DOHH2 (cell line): Measurements from ENCODE around the gene GFPT2.

ENCODE experiments used
- EZH2phosphoT487 ChIP-seq: fragments of 200-600 bp; sonication (generic); IDR thresholded peaks from 2 replicates; pipeline ENCODE4 v1.6.1; 2017; ENCODE audit warnings: borderline replicate concordance, mild to moderate bottlenecking, antibody characterized with exemption, low read length, moderate library complexity, mixed read lengths
- TF ChIP-seq, protein P1 (sequence below): fragments of 200-600 bp; sonication (generic); IDR thresholded peaks from one replicate; pipeline ENCODE4 v1.5.1; 2014; ENCODE audit warnings: antibody characterized with exemption, mild to moderate bottlenecking, low read depth, low read length; ENCODE audit not compliant: poor library complexity, severe bottlenecking

DNA sequence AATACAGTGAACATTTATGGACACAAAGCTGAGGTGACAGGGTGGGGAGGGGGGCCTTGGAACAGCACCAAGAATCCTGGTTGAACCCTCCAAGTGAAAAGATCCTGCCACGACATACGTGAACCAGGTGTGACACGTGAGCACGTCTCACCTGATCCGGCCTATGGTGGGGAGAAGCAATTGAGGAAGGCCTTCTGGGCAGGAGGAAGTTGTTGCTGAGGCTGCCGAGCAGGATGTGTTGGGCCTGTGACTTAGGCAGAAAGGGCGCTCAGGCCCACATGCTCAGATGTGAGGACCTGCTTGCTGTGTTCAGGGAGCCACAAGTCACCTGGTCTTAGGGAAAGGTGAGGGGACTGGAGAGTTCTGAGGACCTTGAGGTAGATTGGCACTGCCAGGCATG lies 58.7 kb downstream of the GFPT2 start:
- TF ChIP-seq, protein P1, sequence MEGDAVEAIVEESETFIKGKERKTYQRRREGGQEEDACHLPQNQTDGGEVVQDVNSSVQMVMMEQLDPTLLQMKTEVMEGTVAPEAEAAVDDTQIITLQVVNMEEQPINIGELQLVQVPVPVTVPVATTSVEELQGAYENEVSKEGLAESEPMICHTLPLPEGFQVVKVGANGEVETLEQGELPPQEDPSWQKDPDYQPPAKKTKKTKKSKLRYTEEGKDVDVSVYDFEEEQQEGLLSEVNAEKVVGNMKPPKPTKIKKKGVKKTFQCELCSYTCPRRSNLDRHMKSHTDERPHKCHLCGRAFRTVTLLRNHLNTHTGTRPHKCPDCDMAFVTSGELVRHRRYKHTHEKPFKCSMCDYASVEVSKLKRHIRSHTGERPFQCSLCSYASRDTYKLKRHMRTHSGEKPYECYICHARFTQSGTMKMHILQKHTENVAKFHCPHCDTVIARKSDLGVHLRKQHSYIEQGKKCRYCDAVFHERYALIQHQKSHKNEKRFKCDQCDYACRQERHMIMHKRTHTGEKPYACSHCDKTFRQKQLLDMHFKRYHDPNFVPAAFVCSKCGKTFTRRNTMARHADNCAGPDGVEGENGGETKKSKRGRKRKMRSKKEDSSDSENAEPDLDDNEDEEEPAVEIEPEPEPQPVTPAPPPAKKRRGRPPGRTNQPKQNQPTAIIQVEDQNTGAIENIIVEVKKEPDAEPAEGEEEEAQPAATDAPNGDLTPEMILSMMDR, result no peak
- TF ChIP-seq EZH2phosphoT487, result no peak
